ENCODE data around the gene LIMS1. TPM values are rescaled to one million over a fixed set of nuclear protein-coding genes. Genes with fewer than 3 reads are reported as not detected.

The LIMS1 gene
- polyA plus RNA-seq, 3 donors: 49.3 to 55.5 (median 50.6) TPM

Other genes starting within 250 kb of the LIMS1 start
- gene SULT1C2, start 245.6 kb upstream of the LIMS1 start, polyA plus RNA-seq (ENCODE audit: insufficient read length in 3 of 3): 100 to 1,000 TPM in 1 of 3 donors, 10 to 100 TPM in 2; 43.6 to 113 (median 54.9) TPM
- 10 to 100 TPM; 39.8 to 65.9 (median 48.5) TPM for gene SULT1C4, start 156.5 kb upstream of the LIMS1 start, polyA plus RNA-seq (ENCODE audit: insufficient read length in 3 of 3)
- gene GCC2, start 85.3 kb upstream of the LIMS1 start, polyA plus RNA-seq (ENCODE audit: insufficient read length in 3 of 3): 10 to 100 TPM; 46.8 to 79.0 (median 58.1) TPM
- 10 to 100 TPM; 63.4 to 75.4 (median 74.3) TPM for gene RANBP2, start 185.0 kb downstream of the LIMS1 start, polyA plus RNA-seq (ENCODE audit: insufficient read length in 3 of 3)